Parathyroid adenoma (tissue), 2 donors: Measurements from ENCODE around the gene LTA.

Source experiments
- H2AFZ ChIP-seq: fragments of 300-600 bp; sonication (generic); one replicate; pipeline ENCODE4 v1.7.0; 2017; ENCODE audit warnings: antibody characterized with exemption, mild to moderate bottlenecking
- H3K27ac ChIP-seq: fragments of 300-600 bp; sonication (generic); one replicate; pipeline ENCODE4 v1.7.0; 2017
- H3K27me3 ChIP-seq: fragments of 300-600 bp; sonication (generic); one replicate; pipeline ENCODE4 v1.7.0; 2017; ENCODE audit warnings: low read length; ENCODE audit not compliant: control insufficient read depth, insufficient read depth
- H3K36me3 ChIP-seq: fragments of 300-600 bp; sonication (generic); one replicate; pipeline ENCODE4 v1.7.0; 2017; ENCODE audit warnings: low read length; ENCODE audit not compliant: control insufficient read depth, insufficient read depth
- H3K4me1 ChIP-seq: fragments of 300-600 bp; sonication (generic); one replicate; pipeline ENCODE4 v1.7.0; 2017; ENCODE audit warnings: control low read depth
- H3K4me2 ChIP-seq: fragments of 300-600 bp; sonication (generic); one replicate; pipeline ENCODE4 v1.7.0; 2017; ENCODE audit warnings: low read length
- H3K4me3 ChIP-seq: fragments of 300-600 bp; sonication (generic); one replicate; pipeline ENCODE4 v1.7.0; 2017; ENCODE audit warnings: low read depth, low read length
- H3K79me2 ChIP-seq: fragments of 300-600 bp; sonication (generic); one replicate; pipeline ENCODE4 v1.7.0; 2017; ENCODE audit warnings: control low read depth
- H3K9ac ChIP-seq: fragments of 300-600 bp; sonication (generic); one replicate; pipeline ENCODE4 v1.7.0; 2017; ENCODE audit warnings: mild to moderate bottlenecking
- H3K9me3 ChIP-seq: fragments of 300-600 bp; sonication (generic); one replicate; pipeline ENCODE4 v1.7.0; 2017; ENCODE audit warnings: low read length; ENCODE audit not compliant: control insufficient read depth
- CTCF ChIP-seq: fragments of 300-600 bp; sonication (generic); IDR thresholded peaks from one replicate; pipeline ENCODE4 v1.7.0; 2017; ENCODE audit warnings: antibody characterized with exemption, mild to moderate bottlenecking
- donor health status: primary hyperparathyroidism.

LTA gene

GRCh38 chr6:31580438-31580740 lies 8.3 kb downstream of the LTA start:
- peak overlapping the region; percentile 99 for H2AFZ ChIP-seq
- peak overlapping the region; percentile 85 for H3K4me3 ChIP-seq
- H3K36me3 ChIP-seq: no peaks in the 10 kb centered on the region
- TF ChIP-seq CTCF: no peak
- no peak overlapping the region for H3K9ac ChIP-seq
- no peaks in the 10 kb centered on the region for H3K4me1 ChIP-seq
- no peaks in the 10 kb centered on the region for H3K79me2 ChIP-seq
- peak overlapping the region; percentile 84 for H3K4me2 ChIP-seq
- H3K9me3 ChIP-seq: no peaks in the 10 kb centered on the region
- H3K27me3 ChIP-seq: no peaks in the 10 kb centered on the region
- H3K27ac ChIP-seq: no peak overlapping the region

- Histone ChIP-seq H2AFZ (peak overlapping the region; percentile 99), H3K4me3 (peak overlapping the region; percentile 85), H3K4me2 (peak overlapping the region; percentile 84)
Measured at GRCh38 chr6:31580807-31581433, 8.8 kb downstream of the LTA start.

GRCh38 chr6:31581434-31582229 lies 9.5 kb downstream of the LTA start:
- H3K4me1 ChIP-seq: no peaks in the 10 kb centered on the region
- peak overlapping the region; percentile 84 for H3K4me2 ChIP-seq
- peak overlapping the region; percentile 60 for H3K27ac ChIP-seq
- no peaks in the 10 kb centered on the region for H3K36me3 ChIP-seq
- peak overlapping the region; percentile 85 for H3K4me3 ChIP-seq
- peak overlapping the region; percentile 68 for H3K9ac ChIP-seq
- H3K9me3 ChIP-seq: no peaks in the 10 kb centered on the region
- no peak for TF ChIP-seq CTCF
- H3K79me2 ChIP-seq: no peaks in the 10 kb centered on the region
- H3K27me3 ChIP-seq: no peaks in the 10 kb centered on the region
- peak overlapping the region; percentile 99 for H2AFZ ChIP-seq

More at GRCh38 chr6:31580807-31581433, 8.8 kb downstream of the LTA start:
- no peaks in the 10 kb centered on the region for H3K36me3 ChIP-seq
- no peaks in the 10 kb centered on the region for H3K27me3 ChIP-seq
- peak overlapping the region; percentile 68 for H3K9ac ChIP-seq
- peak; percentile 99 for TF ChIP-seq CTCF
- H3K79me2 ChIP-seq: no peaks in the 10 kb centered on the region
- no peaks in the 10 kb centered on the region for H3K9me3 ChIP-seq
- H3K4me1 ChIP-seq: no peaks in the 10 kb centered on the region
- H3K27ac ChIP-seq: peak overlapping the region; percentile 60

- Histone ChIP-seq H3K36me3 (no peaks in the 10 kb centered on the region), H2AFZ (peak within 1 kb of the TSS; percentile 99), H3K27ac (peak within 1 kb of the TSS; percentile 60), H3K79me2 (no peaks in the 10 kb centered on the region), H3K27me3 (no peaks in the 10 kb centered on the region), H3K9me3 (no peaks in the 10 kb centered on the region), H3K4me1 (no peaks in the 10 kb centered on the region), H3K4me2 (peak within 1 kb of the TSS; percentile 84), H3K4me3 (peak within 1 kb of the TSS; percentile 85), H3K9ac (peak within 1 kb of the TSS; percentile 68)
- no peak for TF ChIP-seq CTCF
Measured at GRCh38 chr6:31582230-31582643, 10.1 kb downstream of the LTA start, which contains the start of gene LTB. TSS of gene LTB (minus strand) at chr6:31582424. CDS start at chr6:31582417, 7 bp downstream.
